ENCODE results near the gene HOXB7. TPM values are rescaled to one million over a fixed set of nuclear protein-coding genes. Genes with fewer than 3 reads are reported as not detected.

The HOXB7 gene
- total and polyA plus RNA-seq, 2 of the 13 experiments (the other 11 are each of a cell fraction or from before 2014, with no cell fraction given) = 0.04 TPM; not detected in 1

DNA sequence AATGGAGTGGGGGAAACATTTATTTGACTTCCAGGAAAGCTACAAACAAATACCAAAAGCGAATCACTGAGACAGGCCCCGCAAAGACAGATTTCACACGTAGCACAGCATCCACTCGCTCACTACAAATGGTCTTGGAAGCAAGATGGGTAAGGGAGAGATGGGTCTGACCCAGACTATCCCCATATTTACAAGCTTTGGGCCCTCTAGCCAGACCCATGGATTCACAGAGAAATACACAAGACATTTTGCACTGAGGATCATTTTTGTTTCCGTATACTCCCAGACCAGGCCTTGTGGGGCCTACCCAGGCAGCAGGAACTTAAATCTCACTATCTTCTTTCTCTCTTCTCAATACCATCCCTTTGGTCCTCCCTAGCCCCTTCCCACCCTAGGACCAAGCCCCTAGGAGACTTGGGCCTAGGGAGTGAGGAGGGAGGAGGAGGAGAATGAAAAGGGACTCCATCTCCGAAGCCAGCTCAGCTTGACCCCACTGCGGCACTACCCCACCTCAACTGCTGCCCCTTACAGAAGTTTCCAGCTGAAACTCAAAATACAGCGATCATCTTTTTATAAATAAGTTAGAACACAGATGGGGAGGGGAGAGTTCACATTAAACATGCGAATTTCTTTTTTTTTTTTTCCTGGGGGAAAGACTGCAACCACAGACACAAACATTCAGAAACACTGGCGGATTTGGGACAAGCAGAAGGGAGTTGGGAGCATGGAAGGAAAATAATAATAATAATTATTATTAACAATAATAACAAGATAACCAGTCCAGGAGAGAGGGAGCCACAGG lies 19.4 kb downstream of the HOXB7 start:
- intact Hi-C loops (cut with micrococcal nuclease; ENCODE audit: unreplicated experiment) (no loop called here), in situ Hi-C loops (cut with HindIII; ENCODE audit: extremely low pct_ligation_motif_present, low pct_unique_long_range_greater_than_20kb) (no loop called here)
- BruUV-seq (replicated peaks) = no TSS peak
- Histone ChIP-seq H3K4me2 (ENCODE audit: low read depth, low read length) (no peak overlapping the region), H3K79me2 (ENCODE audit: insufficient read depth, low read length) (no peaks in the 10 kb centered on the region), H4K20me1 (ENCODE audit: insufficient read depth, low read length) (no peaks in the 10 kb centered on the region; the same call in 1 of the 2 replicates), H3K4me1 (ENCODE audit: insufficient read depth, low read length) (0 out of 2 replicates have a peak, but pooled peaks cover 6% of the 10 kb centered on the region), H3K36me3 (replicated peaks in 1 of 2; ENCODE audit: control insufficient read depth in 1 of 2, insufficient read depth in 2 of 2, low read length in 2 of 2) (no peaks in the 10 kb centered on the region), H3K4me3 (replicated peaks in 1 of 3; ENCODE audit: insufficient read depth in 1 of 3, low read depth in 2 of 3, low read length in 3 of 3) (no peak overlapping the region), H3K27ac (ENCODE audit: extremely low read length, insufficient read depth, low read length) (no peak overlapping the region), H3K9ac (ENCODE audit: insufficient read depth, low read depth, low read length) (no peak overlapping the region), H3K27me3 (ENCODE audit: control insufficient read depth in 1 of 2, insufficient read depth in 2 of 2, low read length in 2 of 2) (peaks cover 38 to 91% of the 10 kb centered on the region in 2 experiments), H2AFZ (ENCODE audit: low read length) (no peak overlapping the region), H3K9me3 (ENCODE audit: low read length) (no peaks in the 10 kb centered on the region)
- POLR2A ChIA-PET = no interaction called here
- CTCF ChIA-PET (ENCODE audit: low intra/inter-chr PET ratio, low total read pairs) = no interaction called here
- no peak for FAIRE-seq
- no peak for TF ChIP-seq ZNF180 (CRISPR knock-in tag; IDR thresholded peaks at IDR 0.05; ENCODE audit: borderline replicate concordance, low read depth)
- no peak for TF ChIP-seq ZNF17 (CRISPR knock-in tag; IDR thresholded peaks at IDR 0.05)
- no peak for TF ChIP-seq AKAP8 (CRISPR knock-in tag; IDR thresholded peaks at IDR 0.05)
- no peak for DNase-seq (ENCODE audit: low spot score)
- WGBS (ENCODE audit: low lambda C conversion rate) = 28% methylated on average over 10 of the region's 10 CpGs
- no peak for ATAC-seq

DNA sequence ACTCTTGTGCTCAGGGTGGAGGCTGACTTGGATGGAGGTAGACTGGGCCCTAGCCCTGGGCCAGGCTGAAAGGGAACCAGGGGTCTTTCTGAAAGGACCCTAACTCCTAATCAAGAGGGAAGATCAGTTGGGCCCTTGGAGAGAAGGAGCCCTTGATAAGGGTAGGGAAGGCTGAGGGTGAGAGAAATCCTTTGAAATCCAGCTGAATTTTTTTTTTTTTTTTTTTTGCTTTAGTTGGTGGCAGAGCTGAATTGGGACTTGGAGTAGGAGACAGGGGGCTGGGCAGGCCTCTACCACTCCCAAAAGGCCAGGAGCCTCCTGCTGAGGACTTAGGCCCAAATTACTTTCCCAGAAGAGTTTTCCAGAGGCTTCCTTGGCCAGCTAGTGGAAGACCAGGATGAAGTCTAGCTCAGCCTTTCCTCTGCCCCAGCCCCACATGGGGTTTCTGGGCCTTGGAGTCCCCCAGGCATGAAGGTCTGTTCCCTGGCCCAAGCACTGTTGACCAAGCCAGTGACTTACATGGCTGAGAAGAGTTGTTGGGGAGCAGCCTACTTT lies 20.1 kb downstream of the HOXB7 start:
- Histone ChIP-seq H3K4me2 (ENCODE audit: low read depth, low read length) (no peak overlapping the region), H4K20me1 (ENCODE audit: insufficient read depth, low read length) (no peaks in the 10 kb centered on the region; the same call in 1 of the 2 replicates), H3K4me3 (replicated peaks in 1 of 3; ENCODE audit: insufficient read depth in 1 of 3, low read depth in 2 of 3, low read length in 3 of 3) (no peak overlapping the region), H3K27ac (ENCODE audit: extremely low read length, insufficient read depth, low read length) (no peak overlapping the region), H3K27me3 (ENCODE audit: control insufficient read depth in 1 of 2, insufficient read depth in 2 of 2, low read length in 2 of 2) (peaks cover 34 to 91% of the 10 kb centered on the region in 2 experiments), H2AFZ (ENCODE audit: low read length) (no peak overlapping the region), H3K9me3 (ENCODE audit: low read length) (no peaks in the 10 kb centered on the region), H3K4me1 (ENCODE audit: insufficient read depth, low read length) (peaks cover 11% of the 10 kb centered on the region; the same call in 1 of the 2 replicates), H3K36me3 (replicated peaks in 1 of 2; ENCODE audit: control insufficient read depth in 1 of 2, insufficient read depth in 2 of 2, low read length in 2 of 2) (no peaks in the 10 kb centered on the region), H3K79me2 (ENCODE audit: insufficient read depth, low read length) (no peaks in the 10 kb centered on the region), H3K9ac (ENCODE audit: insufficient read depth, low read depth, low read length) (no peak overlapping the region)
- ChIA-PET CTCF (ENCODE audit: low intra/inter-chr PET ratio, low total read pairs) (no interaction called here), POLR2A (no interaction called here)
- BruUV-seq (replicated peaks) = no TSS peak
- DNase-seq (ENCODE audit: low spot score) = no peak
- FAIRE-seq = no peak
- in situ Hi-C loops (cut with HindIII; ENCODE audit: extremely low pct_ligation_motif_present, low pct_unique_long_range_greater_than_20kb) = no loop called here
- intact Hi-C loops (cut with micrococcal nuclease; ENCODE audit: unreplicated experiment) = no loop called here
- TF ChIP-seq, protein P1, sequence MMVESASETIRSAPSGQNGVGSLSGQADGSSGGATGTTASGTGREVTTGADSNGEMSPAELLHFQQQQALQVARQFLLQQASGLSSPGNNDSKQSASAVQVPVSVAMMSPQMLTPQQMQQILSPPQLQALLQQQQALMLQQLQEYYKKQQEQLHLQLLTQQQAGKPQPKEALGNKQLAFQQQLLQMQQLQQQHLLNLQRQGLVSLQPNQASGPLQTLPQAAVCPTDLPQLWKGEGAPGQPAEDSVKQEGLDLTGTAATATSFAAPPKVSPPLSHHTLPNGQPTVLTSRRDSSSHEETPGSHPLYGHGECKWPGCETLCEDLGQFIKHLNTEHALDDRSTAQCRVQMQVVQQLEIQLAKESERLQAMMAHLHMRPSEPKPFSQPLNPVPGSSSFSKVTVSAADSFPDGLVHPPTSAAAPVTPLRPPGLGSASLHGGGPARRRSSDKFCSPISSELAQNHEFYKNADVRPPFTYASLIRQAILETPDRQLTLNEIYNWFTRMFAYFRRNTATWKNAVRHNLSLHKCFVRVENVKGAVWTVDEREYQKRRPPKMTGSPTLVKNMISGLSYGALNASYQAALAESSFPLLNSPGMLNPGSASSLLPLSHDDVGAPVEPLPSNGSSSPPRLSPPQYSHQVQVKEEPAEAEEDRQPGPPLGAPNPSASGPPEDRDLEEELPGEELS (CRISPR knock-in tag; IDR thresholded peaks at IDR 0.05) = no peak
- TF ChIP-seq ZBTB21 (CRISPR knock-in tag; IDR thresholded peaks at IDR 0.05) = no peak
- no peak for ATAC-seq

All from HepG2 (cell line).